Right ventricle myocardium superior (tissue), 1 donor: ENCODE results near the gene ELMOD2. TPM values are rescaled to one million over a fixed set of nuclear protein-coding genes. Genes with fewer than 3 reads are reported as not detected.
A peak's percentile ranks its signal among the peaks of the same experiment; 100 is the strongest.

Experiments
- ATAC-seq: fragments of 200-7000 bp; cut with Tn5 transposase; one replicate; pipeline ENCODE4 v1.9.1; 2020; ENCODE audit warnings: mild to moderate bottlenecking; ENCODE audit not compliant: poor library complexity
- DNase-seq: peaks from one replicate; pipeline ENCODE4 v3.0.0-alpha.2; 2020
- intact Hi-C: fragments of 100-400 bp; cut with DNase I; formaldehyde crosslinking; loops from one replicate; pipeline ENCODE4 v1.11.2; 2022
- total RNA-seq: library from RNA; stranded (reverse); fragmentation: NEBNext Ultra II Directional; extraction: Animal tissue kit (Norgen Biotek cat#: 25700); gene quantifications from one replicate; pipeline ENCODE4 v1.2.1, GENCODE V29; 2021
- donor health status: DM: no; HTN: yes; CAD: no; lungs with severe emphysema.

ELMOD2 gene
- total RNA-seq, 1 donor from 2014 or later: 10.5 TPM

DNA sequence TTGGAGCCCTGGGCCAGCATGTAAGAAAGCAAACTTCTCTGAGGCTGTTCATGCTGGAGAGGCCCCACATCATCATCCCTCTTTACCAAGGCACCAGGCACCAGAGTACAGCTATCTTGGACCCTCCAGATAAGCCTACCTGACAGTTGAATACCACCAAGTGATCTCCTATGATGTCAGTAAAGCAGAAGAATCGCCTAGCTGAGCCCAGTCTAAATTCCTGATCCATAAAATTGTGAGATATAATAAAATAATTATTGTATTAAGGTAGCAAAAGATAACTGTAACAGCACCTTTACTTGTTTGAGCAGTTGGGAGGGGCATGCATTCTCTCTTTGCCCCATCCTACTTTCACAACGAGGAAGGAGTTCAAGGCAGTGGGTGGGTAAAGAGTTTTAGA, 47.7 kb downstream of the ELMOD2 start:
- intact Hi-C loops: no loop called here
- ATAC-seq: no peak
- DNase-seq: no peak

DNA sequence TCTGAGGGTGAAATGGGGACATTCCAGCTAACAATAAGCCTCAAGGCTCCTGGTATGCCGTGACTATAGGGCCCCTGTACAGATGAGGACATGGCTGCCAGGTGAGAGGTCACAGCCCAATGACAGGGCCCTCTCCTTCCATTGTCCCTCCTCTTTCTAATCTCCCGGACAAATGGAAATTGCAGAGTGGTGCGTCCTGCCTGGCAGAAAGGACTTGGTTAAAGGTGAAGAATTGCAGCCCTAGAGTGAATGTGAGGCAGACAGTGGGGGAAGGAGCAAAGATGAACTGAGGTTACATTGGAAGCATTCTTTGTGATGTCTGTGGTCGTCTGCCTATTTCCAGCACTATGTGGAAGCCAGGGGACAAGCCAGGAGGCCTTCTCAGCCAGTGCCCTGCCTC, 51.5 kb downstream of the ELMOD2 start:
- DNase-seq (no peak), ATAC-seq (no peak)
- intact Hi-C loops: no loop called here

DNA sequence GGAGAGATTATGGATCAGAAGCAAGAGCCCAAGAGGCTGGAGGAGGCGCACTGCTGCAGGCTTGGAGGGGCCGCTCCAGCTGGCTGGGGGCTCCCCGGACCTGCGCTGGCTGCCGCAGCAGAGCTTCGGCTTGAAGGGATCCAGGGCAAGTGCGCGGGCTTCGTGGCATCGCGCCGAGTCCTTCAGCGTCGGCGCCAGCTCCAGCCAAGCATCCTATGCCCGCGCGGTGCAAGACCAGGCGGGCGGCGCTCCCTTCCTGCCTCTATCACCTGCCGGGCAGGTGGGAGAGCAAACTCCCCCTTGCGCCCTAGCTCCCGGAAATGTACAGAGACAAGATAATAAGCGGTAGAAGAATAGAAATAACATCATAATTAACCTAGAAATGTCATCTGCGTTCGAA, 55.3 kb downstream of the ELMOD2 start:
- DNase-seq (no peak), ATAC-seq (no peak)
- intact Hi-C loops: no loop called here

DNA sequence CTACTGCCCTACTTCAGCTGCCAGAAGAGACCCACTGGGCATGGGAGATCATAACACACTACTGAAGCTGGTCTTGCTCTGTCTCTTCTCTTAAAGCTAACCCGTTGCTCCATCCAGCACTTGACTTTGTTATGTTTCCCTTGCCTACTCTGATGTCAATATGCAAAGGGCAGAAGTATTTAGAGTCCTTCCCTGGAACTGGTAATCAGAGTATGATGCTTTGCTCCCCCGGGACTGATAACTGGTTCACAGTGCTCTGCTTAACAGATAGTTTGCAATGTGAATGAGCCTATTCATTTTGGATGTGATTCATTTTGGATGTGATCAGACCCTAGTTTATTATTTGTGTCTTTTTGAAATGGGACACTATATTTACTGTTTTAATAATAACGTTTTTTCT, 57.1 kb downstream of the ELMOD2 start:
- DNase-seq: no peak
- no peak for ATAC-seq
- intact Hi-C loops: no loop called here

DNA sequence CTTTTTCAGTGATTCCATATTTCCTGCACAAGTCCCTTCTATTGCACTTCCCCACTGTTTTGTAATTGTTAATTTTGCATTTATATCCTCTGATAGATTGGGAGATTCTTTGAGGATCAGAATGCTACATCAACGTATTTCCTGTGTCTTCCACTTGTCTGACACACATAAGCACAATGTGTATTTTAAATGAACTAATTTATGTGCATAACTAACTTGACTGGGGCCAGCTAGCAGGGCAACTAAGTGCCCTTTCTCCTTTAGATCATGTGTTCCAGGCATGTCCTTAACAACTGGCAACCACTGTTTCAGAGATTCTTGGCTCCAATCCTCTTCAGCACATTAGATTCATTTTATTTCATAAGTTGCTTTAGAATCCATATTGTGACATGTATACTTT, 60.5 kb downstream of the ELMOD2 start:
- no peak for DNase-seq
- no peak for ATAC-seq

DNA sequence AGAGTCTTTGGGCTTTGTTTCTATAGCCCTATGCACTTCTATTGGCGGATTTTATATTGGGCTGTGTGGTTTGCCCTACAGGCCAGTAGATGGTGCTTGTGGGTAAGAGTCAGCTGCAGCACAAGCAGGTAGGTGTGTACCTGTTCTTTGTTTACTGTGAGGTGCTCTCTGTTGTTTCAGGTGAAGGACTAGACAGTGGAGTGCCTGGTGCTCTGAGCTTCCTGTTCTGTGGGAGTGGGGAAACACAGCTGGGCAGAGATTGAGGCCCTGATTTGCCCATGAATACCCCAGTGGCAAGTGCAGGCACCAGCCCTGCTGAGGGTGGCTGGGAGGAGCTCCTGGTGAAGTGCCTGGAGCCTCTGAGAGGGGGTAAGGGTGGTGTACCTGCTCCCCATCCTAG, 71.1 kb downstream of the ELMOD2 start:
- DNase-seq (no peak), ATAC-seq (peak; percentile 38)
- intact Hi-C loops: no loop called here

More for the DNA sequence above, 60.5 kb downstream of the ELMOD2 start:
- intact Hi-C loops: no loop called here

DNA sequence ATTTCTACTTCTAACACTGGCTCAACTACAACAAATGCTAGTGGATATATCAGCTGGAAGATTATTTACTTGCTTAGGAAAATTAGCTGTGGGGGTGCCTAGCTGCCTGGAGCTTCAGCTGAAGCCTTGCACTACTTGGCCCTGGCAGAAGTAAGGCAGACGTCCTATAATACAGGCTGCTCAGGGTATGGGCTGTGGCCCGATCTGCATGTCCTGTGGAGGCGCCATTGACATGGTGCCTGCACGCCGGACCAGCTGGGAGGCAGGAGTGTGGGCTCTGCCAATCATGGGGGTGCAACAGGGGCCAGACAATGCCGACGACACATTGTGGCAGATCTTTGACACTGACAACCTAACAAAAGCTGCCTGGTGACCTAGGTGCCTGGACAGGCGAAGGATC, 76.4 kb downstream of the ELMOD2 start:
- ATAC-seq: no peak
- no peak for DNase-seq
- intact Hi-C loops: no loop called here

DNA sequence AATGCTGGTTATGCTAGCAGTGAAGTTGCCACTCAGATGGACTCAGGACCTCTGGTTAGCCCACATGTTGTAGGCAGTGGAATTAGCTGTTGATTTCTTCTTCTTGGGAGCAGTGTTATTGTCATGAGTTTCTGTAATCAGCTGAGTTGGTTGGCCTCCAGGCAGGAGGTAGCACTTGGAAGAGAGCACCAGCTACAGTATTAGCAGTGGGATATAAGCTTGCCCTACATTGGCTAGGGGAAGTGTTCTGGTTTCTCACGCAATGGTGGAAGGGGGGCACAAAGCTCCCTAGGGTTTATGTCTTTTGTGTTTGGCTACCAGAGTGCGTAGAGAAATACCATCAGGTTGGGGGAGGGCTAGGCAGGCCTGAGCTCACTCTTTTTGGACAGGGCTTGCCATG, 78.7 kb downstream of the ELMOD2 start:
- intact Hi-C loops: no loop called here
- DNase-seq (no peak), ATAC-seq (peak; percentile 69)

DNA sequence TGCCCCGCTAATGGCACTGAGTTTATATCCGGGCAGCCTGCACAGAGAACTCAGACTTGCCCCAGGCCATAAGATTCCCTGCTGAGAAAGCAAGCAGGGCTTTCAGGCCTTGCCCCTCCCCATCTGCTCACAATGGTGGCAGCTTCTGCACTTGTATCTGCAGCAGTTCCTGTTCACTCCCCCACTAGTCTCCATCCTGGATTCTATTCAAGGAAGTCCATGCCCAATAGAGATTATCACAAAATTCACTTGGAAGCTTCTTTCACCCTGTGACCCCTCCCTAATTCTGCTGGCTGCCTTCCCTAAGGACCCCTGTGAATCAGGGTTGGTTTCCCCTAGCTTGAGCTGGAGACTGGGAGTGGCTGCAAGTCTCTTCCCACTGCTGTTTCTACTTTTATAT, 79.3 kb downstream of the ELMOD2 start:
- intact Hi-C loops: no loop called here
- no peak for DNase-seq
- peak; percentile 43 for ATAC-seq

Other genes starting within 250 kb of the ELMOD2 start
- gene SCOC, start 150.5 kb upstream of the ELMOD2 start, total RNA-seq: 67.9 TPM
- gene CLGN, start 96.5 kb upstream of the ELMOD2 start, total RNA-seq: 77.8 TPM
- gene MGAT4D, start 25.9 kb upstream of the ELMOD2 start, total RNA-seq: not detected
- not detected for gene UCP1, start 44.8 kb downstream of the ELMOD2 start, total RNA-seq
- 10.0 TPM for gene TBC1D9, start 232.2 kb downstream of the ELMOD2 start, total RNA-seq